ENCODE measurements around the gene SMIM7. TPM values are rescaled to one million over a fixed set of nuclear protein-coding genes. Genes with fewer than 3 reads are reported as not detected.

SMIM7 gene
- total RNA-seq, 3 donors from 2014 or later = 55.3 to 60.2 (median 60.2) TPM

DNA sequence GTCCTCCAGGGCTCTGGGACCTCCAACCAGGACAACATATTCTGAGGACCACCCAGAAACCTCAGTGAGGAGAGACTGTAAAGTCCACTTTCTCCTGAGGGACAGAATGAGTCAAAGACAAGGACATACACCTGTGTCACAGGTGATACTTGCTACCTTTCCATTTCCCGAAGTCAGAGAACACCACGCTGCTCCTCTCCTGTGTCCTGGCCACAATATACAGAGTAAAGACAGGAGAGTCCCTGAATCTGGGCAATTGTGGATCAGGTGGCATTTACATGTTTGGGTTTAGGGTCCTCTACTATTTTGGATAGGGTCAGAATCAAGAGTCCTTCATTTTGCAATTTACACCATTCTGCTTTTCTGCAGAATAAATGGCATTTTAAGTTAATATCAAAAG, 36.9 kb downstream of the SMIM7 start:
- ATAC-seq = no peak
- peaks cover 68% of the 10 kb centered on the region for H3K4me1 Mint-ChIP-seq (ENCODE audit: low read depth)
- no peaks in the 10 kb centered on the region for H3K9me3 Mint-ChIP-seq
- H3K36me3 Mint-ChIP-seq (ENCODE audit: insufficient read depth) = peaks cover 11% of the 10 kb centered on the region
- no peak for DNase-seq
- H3K27me3 Mint-ChIP-seq (ENCODE audit: low read depth) = no peaks in the 10 kb centered on the region
- H3K4me3 Mint-ChIP-seq = no peak overlapping the region

DNA sequence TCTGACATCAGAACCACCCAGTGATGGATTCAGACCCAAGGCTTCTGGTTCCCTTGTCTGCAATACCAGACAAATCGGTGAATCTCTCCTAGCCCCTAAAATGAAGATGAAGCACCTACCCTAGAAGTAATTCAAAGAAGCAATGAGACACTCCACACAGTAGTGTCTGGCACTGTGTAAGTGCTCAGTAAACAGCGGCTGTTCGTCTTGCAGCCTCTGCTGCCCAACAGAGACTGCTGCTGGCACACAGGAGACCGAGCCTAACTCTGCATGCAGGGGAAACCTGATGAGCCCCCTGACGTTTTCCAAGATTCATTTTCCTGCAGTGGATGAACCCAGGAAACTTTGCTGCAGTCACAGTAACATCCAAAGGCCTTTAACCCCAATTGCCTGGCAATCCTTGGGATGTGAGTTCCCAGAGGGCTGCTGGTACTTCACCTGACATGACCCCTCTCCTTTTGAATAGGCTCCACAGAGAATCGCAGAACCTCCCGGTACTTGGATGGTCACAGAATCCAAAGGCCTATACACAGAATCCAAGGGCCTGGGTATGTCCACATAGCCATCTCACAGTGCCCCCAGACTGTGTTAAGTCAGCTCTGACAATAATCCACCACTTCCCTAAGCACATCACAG, 38.7 kb downstream of the SMIM7 start:
- Mint-ChIP-seq H3K4me1 (ENCODE audit: low read depth) (peaks cover 78% of the 10 kb centered on the region), H3K9me3 (no peaks in the 10 kb centered on the region), H3K36me3 (ENCODE audit: insufficient read depth) (peaks cover 11% of the 10 kb centered on the region), H3K27me3 (ENCODE audit: low read depth) (no peaks in the 10 kb centered on the region), H3K4me3 (no peak overlapping the region)
- DNase-seq (no peak), ATAC-seq (no peak)

DNA sequence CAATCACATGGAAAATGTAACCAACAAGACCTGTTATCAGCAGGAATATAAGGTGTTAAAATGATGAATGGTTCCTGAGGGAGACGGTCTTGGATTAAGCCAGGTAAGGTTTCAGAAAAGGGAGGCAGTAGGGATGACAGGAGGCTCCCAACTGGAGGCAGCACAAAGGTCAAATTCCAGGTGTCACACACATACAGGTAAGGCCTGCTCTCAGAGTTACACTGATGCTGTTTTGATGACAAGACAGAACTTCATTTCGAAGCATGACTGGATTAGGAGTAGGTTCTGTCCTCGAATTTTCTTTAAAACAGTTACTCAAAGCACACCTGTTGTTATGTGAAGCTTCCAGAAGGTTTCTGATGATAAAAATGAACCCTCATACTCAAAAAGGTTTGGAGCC, 39.4 kb downstream of the SMIM7 start:
- peaks cover 76% of the 10 kb centered on the region for H3K4me1 Mint-ChIP-seq (ENCODE audit: low read depth)
- no peaks in the 10 kb centered on the region for H3K9me3 Mint-ChIP-seq
- DNase-seq (no peak), ATAC-seq (no peak)
- H3K4me3 Mint-ChIP-seq = no peak overlapping the region
- H3K36me3 Mint-ChIP-seq (ENCODE audit: insufficient read depth) = peaks cover 10% of the 10 kb centered on the region
- H3K27me3 Mint-ChIP-seq (ENCODE audit: low read depth) = no peaks in the 10 kb centered on the region

DNA sequence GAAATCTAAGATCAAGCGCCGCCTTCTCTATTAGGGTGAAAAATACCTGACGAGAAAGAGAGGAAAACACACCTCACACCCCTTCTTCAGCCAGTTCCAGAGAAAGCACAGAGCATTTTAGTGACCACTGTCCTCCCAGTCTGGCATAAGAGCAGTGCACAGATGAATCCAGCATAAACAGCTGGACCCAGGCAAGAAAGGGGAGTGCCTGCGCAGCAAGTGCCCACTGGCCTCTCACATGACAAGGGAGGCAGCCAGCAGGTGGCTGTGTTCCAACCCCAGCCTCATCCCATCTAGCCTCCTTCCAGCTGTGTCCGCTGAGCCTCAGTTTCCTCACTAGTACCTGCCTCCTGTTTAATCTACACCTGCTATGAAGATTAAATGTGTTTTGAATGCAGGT, 39.9 kb downstream of the SMIM7 start:
- Mint-ChIP-seq H3K36me3 (ENCODE audit: insufficient read depth) (peaks cover 4% of the 10 kb centered on the region), H3K4me1 (ENCODE audit: low read depth) (peaks cover 76% of the 10 kb centered on the region), H3K4me3 (no peak overlapping the region), H3K9me3 (no peaks in the 10 kb centered on the region), H3K27me3 (ENCODE audit: low read depth) (no peaks in the 10 kb centered on the region)
- DNase-seq = no peak
- ATAC-seq = no peak

DNA sequence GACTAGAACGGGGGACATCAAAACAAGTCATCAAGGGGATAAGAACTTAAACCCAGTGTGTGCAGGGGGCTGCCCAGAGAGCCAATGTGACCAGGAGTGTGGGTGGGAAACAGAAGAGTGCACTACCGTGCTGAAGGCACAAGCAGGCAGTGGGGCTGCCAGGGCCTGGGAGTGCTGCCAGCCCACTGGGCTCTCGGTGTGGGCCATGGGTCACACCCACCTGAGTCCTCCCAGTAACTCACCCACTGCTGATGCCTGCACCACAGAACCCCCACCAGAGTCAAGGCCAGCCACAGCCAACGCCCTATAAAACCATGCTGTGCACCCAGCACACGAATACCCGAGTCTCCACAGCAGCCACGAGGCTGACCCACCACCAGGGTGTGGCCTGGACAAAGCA, 40.5 kb downstream of the SMIM7 start:
- peaks cover 3% of the 10 kb centered on the region for H3K36me3 Mint-ChIP-seq (ENCODE audit: insufficient read depth)
- ATAC-seq (no peak), DNase-seq (no peak)
- no peaks in the 10 kb centered on the region for H3K9me3 Mint-ChIP-seq
- H3K4me1 Mint-ChIP-seq (ENCODE audit: low read depth) = peaks cover 76% of the 10 kb centered on the region
- H3K4me3 Mint-ChIP-seq = no peak overlapping the region
- H3K27me3 Mint-ChIP-seq (ENCODE audit: low read depth) = no peaks in the 10 kb centered on the region

DNA sequence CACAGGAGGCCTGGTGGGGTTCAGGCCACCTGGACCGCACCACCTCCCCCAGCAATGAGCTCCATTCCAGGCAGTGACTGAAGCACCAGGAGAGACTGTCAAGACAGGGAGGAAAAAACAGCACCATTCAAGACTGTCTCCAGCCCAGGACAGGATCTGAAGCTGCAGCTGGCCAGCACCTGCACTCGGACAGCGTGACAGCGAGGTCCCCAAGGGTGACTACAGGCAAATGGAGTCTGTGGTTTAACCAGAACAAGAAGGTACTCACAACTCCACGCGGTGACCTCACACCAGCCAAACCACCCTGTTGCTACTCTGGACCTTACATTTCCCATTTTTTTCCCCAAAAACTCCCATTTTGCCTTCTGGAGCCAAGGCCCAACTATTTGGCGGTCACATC, 41.7 kb downstream of the SMIM7 start:
- Mint-ChIP-seq H3K4me3 (no peak overlapping the region), H3K36me3 (ENCODE audit: insufficient read depth) (peaks cover 3% of the 10 kb centered on the region), H3K4me1 (ENCODE audit: low read depth) (peaks cover 75% of the 10 kb centered on the region), H3K27me3 (ENCODE audit: low read depth) (no peaks in the 10 kb centered on the region), H3K9me3 (no peaks in the 10 kb centered on the region)
- ATAC-seq (no peak), DNase-seq (no peak)

DNA sequence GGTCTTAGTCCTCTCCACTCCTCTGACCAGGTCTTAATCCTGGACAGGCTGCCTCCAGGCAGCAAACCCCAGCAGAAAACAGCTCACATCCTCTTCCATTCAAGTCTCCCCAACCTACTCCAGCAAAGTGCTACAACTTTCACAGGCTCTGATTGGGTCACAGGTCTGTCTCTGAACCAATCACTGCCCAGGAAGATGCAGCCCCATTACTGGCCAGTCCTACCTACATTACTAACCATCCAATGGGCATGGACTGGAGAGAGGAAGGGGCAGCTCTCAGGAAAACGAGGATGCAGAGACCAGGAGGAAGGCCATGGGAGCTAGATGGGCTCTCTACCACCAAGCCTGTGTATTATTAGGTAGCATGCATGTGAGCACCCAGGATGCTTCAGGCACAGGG, 44.1 kb downstream of the SMIM7 start:
- ATAC-seq = no peak
- Mint-ChIP-seq H3K4me1 (ENCODE audit: low read depth) (peaks cover 83% of the 10 kb centered on the region), H3K4me3 (no peak overlapping the region), H3K36me3 (ENCODE audit: insufficient read depth) (peaks cover 3% of the 10 kb centered on the region), H3K9me3 (no peaks in the 10 kb centered on the region), H3K27me3 (ENCODE audit: low read depth) (no peaks in the 10 kb centered on the region)
- no peak for DNase-seq

DNA sequence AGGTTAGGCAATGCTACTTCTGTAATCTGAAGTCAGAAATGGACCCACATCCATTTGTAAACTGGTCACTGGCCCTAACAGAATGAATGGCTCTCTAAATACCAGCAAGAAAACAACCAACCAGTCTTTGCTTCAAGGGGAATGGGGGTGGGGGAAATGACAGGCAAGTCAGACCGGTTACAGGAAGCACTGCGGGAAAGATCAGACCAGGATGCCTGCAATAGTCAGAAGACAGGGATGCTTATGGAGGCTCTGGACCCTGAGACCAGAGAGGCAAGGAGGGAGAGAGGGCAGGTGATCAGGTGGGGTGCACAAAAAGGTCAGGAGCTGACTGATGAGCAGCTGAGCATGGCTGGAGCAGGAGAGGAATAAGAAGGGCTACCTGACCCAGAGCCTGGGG, 45.0 kb downstream of the SMIM7 start:
- ATAC-seq = no peak
- DNase-seq = no peak
- Mint-ChIP-seq H3K36me3 (ENCODE audit: insufficient read depth) (peaks cover 3% of the 10 kb centered on the region), H3K4me1 (ENCODE audit: low read depth) (peaks cover 82% of the 10 kb centered on the region), H3K27me3 (ENCODE audit: low read depth) (no peaks in the 10 kb centered on the region), H3K9me3 (no peaks in the 10 kb centered on the region), H3K4me3 (no peak overlapping the region)

DNA sequence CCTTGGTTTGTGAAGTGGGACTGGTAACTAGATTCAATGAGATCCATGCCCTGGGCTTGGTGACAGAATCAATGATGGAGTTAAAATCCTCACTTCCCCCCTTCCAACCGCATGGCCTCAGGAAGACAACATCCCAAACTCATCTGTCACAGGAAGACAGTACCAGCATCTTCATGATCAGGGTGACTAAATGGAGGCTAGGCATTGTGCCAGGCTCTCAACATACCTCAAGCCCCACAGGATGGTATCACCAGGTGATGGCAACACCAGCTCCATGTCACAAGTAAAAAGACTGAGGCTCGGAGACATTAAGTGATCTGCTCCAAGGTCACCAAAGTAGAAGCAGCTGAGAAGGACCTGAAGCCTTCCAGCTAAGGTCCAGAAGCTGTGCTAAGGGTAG, 46.1 kb downstream of the SMIM7 start:
- no peak overlapping the region for H3K4me3 Mint-ChIP-seq
- H3K36me3 Mint-ChIP-seq (ENCODE audit: insufficient read depth) = peaks cover 3% of the 10 kb centered on the region
- DNase-seq (no peak), ATAC-seq (no peak)
- H3K4me1 Mint-ChIP-seq (ENCODE audit: low read depth) = peaks cover 73% of the 10 kb centered on the region
- H3K27me3 Mint-ChIP-seq (ENCODE audit: low read depth) = no peaks in the 10 kb centered on the region
- no peaks in the 10 kb centered on the region for H3K9me3 Mint-ChIP-seq

DNA sequence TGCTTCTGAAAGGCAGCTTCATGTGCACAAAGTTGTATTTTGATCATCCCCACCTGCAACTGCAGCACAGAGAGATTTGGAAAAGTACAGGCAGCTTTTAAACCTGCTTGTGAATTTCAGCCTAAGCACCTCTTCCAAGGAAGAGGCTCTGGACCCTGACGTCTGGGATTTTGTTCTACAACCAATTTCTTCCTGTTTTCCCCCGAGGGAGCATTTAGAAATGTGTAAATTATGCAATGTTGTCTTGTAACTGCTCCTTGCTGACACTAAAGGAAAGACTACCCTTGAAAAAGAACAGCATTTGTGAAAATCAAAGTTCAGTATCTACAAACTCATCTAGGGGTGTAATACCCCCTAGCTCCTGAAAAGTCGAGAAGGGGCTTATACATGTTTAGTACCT, 47.3 kb downstream of the SMIM7 start:
- ATAC-seq = no peak
- Mint-ChIP-seq H3K4me3 (no peak overlapping the region), H3K4me1 (ENCODE audit: low read depth) (peaks cover 74% of the 10 kb centered on the region), H3K36me3 (ENCODE audit: insufficient read depth) (peaks cover 6% of the 10 kb centered on the region), H3K9me3 (no peaks in the 10 kb centered on the region), H3K27me3 (ENCODE audit: low read depth) (no peaks in the 10 kb centered on the region)
- no peak for DNase-seq

DNA sequence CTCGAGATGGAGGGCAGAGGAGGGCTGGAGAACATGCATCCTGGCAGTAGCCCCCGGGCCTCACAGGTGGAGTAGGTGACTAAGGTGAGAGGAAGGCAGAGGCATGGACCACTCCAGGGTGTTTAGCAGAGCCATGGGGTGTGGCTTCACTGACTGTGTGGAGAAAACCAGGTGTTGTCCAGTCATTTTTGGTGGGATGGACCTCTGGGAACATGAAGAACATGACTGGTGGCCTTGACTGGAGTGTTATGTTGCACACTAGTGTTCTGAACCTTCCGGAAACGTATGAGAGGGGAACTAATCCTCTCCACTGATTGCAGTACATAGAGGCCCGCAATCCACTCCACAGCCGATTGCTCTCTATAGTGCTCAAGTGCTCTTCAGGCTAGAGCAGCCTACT, 48.8 kb downstream of the SMIM7 start:
- peaks cover 6% of the 10 kb centered on the region for H3K36me3 Mint-ChIP-seq (ENCODE audit: insufficient read depth)
- DNase-seq (no peak), ATAC-seq (no peak)
- H3K27me3 Mint-ChIP-seq (ENCODE audit: low read depth) = no peaks in the 10 kb centered on the region
- no peak overlapping the region for H3K4me3 Mint-ChIP-seq
- no peaks in the 10 kb centered on the region for H3K9me3 Mint-ChIP-seq
- H3K4me1 Mint-ChIP-seq (ENCODE audit: low read depth) = peaks cover 61% of the 10 kb centered on the region

DNA sequence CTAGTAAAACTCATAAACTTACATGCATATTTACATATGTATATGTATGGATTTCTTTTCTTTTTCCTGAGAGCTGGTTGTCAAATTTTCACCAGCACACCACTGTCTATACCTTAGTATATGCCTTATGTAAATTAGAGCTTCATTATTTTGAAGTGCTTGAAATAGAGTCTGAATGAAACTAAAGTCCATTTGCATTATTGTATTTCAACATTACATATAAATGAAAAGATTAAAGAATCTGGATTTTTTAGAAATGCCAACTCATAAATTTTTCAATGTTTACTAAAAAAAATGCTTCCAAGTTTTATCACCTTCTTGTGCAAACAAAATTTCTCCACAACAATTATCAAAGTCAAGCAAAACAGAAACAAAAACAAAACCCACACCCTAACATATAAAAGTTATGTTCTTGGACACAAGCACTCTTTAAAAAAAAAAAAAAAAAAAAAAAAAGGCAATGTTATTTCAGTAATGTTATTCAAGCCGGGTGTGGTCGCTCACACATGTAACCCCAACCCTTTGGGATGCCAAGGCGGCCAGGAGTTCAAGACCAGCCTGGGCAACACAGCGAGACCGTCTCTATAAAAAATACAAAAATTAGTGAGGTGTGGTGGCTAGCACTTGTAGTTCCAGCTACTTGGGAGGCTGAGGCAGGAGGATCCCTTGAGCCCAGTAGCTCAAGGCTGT, 50.3 kb downstream of the SMIM7 start:
- Mint-ChIP-seq H3K9me3 (no peaks in the 10 kb centered on the region), H3K4me3 (no peak overlapping the region), H3K4me1 (ENCODE audit: low read depth) (peaks cover 59% of the 10 kb centered on the region), H3K27me3 (ENCODE audit: low read depth) (no peaks in the 10 kb centered on the region), H3K36me3 (ENCODE audit: insufficient read depth) (peaks cover 11% of the 10 kb centered on the region)
- ATAC-seq (no peak), DNase-seq (no peak)

DNA sequence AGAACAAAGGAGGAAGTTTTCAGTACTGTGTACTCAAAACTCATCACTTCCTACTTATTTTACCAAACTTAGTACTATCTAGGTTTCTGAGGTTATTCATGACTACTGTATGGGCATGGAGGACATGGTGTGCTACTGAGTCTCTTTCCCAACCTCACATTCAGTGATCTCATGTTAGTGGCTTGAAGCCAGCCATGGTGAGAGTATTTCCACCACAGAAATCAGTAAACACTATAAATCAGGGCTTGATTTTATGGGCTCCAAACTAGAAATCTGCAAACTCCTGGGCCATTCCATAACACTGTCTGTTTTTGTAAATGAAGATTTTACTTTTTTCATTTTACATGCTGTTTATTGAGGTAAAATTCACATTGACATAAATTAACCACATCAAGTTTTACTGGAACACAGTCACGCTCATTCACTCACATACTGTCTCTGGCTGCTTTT, 51.6 kb downstream of the SMIM7 start:
- H3K27me3 Mint-ChIP-seq (ENCODE audit: low read depth) = no peaks in the 10 kb centered on the region
- no peak overlapping the region for H3K4me3 Mint-ChIP-seq
- H3K36me3 Mint-ChIP-seq (ENCODE audit: insufficient read depth) = peaks cover 8% of the 10 kb centered on the region
- H3K4me1 Mint-ChIP-seq (ENCODE audit: low read depth) = peaks cover 54% of the 10 kb centered on the region
- DNase-seq (no peak), ATAC-seq (peak; percentile 65 to 84)
- H3K9me3 Mint-ChIP-seq = no peaks in the 10 kb centered on the region

DNA sequence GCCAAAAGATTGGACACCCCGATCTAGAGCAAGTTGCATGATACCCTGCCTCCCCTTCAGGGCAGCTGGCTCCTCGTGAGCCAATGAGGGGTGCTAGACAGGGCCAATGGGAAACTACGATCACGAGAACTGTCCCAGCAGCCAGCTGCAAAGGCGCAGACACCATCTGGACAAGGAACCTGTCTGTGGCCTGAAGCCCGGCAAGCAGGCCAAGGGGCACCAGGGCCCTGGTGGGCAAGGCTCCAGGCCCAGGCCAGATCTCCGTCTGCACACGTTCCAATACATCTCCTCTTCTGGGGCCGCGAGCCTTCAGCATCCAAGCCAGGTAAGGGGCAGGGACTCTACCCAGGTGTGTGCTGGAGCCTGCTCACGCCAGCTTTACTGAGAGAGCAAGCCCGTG, 52.1 kb downstream of the SMIM7 start:
- ATAC-seq (no peak), DNase-seq (no peak)
- no peak overlapping the region for H3K4me3 Mint-ChIP-seq
- no peaks in the 10 kb centered on the region for H3K27me3 Mint-ChIP-seq (ENCODE audit: low read depth)
- H3K4me1 Mint-ChIP-seq (ENCODE audit: low read depth) = peaks cover 54% of the 10 kb centered on the region
- H3K9me3 Mint-ChIP-seq = no peaks in the 10 kb centered on the region
- peaks cover 8% of the 10 kb centered on the region for H3K36me3 Mint-ChIP-seq (ENCODE audit: insufficient read depth)

DNA sequence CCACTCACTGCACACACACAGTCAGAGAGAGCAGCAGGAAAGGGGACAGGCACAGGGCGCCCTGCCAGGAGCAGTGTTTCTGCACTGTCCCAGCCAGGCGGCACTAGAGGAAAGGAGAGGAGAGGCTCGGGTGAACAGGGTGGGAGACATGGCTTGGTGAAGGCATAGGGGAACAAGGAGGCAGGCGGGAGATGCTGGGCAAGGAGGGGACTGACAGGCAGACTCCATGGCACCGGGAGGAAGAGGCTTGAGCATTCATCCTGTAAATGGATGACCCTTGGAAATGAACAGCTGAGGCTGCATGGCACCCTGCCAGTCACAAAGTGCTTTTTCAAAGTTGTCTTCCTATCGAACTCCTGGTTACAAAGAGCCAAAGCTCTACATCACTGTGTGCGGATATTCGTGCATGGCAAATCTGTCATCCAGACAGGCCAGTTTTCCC, 54.4 kb downstream of the SMIM7 start:
- Mint-ChIP-seq H3K27me3 (ENCODE audit: low read depth) (no peaks in the 10 kb centered on the region), H3K36me3 (ENCODE audit: insufficient read depth) (peaks cover 8% of the 10 kb centered on the region), H3K4me1 (ENCODE audit: low read depth) (peaks cover 38% of the 10 kb centered on the region), H3K4me3 (no peak overlapping the region), H3K9me3 (no peaks in the 10 kb centered on the region)
- no peak for DNase-seq
- ATAC-seq = no peak
